HG02759 (cell line): ENCODE measurements around the gene MBNL1.

Source experiments
- ATAC-seq: cut with Tn5 transposase; IDR thresholded peaks from one replicate; pipeline ENCODE4 v1.9.1; 2021; ENCODE audit warnings: mild to moderate bottlenecking, moderate library complexity; ENCODE audit not compliant: unreplicated experiment

The MBNL1 gene

GRCh38 chr3:152252755-152253154 is 16.0 kb upstream of the MBNL1 start:
- ATAC-seq, result no peak

DNA sequence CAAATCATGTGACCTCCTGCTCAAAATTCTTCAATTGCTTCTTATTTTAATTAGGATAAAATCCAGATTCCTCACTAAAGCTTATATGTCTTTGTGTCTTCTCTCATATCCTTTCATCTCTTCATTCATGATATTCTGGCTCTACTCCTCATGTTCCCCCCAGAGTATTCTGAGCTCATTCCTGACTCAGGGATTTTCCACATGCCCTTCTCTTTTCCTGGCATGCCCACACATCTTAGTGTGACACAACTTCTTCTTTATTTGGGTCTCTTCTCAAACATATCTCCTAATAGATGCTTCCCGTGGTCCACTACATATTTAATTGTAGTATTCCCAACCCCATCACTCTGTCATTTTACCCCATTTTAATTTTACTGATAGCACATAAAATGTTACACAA is 15.2 kb upstream of the MBNL1 start:
- ATAC-seq, result no peak

DNA sequence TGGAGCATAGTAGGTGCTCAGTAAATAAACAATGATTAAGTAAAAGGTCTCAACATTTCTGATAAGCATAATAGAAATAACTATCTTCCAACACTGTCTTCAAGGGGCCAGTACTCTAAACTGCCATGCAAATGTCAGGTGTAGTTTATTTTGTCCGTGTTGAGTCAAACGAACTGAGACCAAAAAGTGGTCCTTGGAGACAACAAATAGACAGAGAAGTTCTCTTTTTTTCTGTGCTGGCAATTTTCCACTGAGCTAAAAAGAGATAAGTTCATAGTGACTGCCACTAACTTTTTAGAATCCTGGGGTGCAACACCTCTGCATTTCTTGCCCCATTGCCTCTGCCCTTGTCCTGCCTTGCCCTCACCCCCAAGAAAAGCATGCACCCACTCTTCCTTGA is 14.7 kb upstream of the MBNL1 start:
- no peak for ATAC-seq

GRCh38 chr3:152255290-152255689 is 13.4 kb upstream of the MBNL1 start:
- ATAC-seq, result no peak

GRCh38 chr3:152256851-152257562 is 11.7 kb upstream of the MBNL1 start:
- ATAC-seq, result peak; percentile 3

DNA sequence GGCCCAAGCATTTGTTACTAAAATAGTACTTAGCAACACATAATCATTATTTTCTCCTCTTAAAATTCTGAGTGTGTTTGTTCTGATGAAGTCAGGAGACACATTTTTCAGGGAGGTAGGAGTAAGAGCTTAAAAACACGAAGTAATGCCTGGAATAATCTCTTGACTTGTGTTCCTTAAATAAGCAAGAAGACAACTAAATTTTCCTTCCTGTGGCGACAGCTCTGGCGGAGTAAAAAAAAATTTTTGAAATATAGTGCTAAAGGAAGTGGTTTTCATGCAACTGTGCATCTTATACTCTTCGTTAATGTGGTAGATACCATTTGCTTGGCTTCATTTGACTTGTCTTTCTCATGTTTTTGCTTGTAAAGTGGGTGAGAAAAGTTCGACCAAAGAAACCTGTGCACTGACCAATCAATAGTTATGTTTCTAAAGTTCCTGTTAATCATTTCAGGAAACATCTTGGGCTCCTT is 11.1 kb upstream of the MBNL1 start:
- ATAC-seq, result peak; percentile 79

- ATAC-seq, result peak; percentile 58
These were observed 10.0 kb upstream of the MBNL1 start for GRCh38 chr3:152258448-152259393.

- no peak for ATAC-seq
These were observed 9.3 kb upstream of the MBNL1 start for GRCh38 chr3:152259468-152259867.

- ATAC-seq, result no peak
These were observed 8.7 kb upstream of the MBNL1 start for GRCh38 chr3:152260026-152260425.

GRCh38 chr3:152260529-152260928 is 8.2 kb upstream of the MBNL1 start:
- no peak for ATAC-seq

DNA sequence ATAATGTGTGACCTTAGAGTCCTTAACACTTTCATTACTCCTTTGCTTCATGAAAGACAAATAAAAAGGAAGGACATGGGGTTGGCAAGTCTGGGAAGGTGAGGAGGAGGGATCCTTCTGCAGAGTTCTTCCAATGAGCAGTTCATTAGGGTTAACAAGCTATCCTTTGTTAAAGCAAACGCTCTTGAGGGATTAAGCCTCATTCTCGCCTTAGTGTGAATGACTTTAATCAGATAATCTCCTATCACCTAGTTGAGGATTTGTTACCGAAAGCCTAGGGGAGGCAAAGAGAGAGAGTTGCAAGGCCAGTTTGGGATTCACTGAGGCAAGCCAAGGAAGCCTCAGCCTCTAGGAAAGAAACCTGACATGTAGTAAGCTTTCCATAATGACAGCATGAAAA is 7.4 kb upstream of the MBNL1 start:
- ATAC-seq, result no peak

DNA sequence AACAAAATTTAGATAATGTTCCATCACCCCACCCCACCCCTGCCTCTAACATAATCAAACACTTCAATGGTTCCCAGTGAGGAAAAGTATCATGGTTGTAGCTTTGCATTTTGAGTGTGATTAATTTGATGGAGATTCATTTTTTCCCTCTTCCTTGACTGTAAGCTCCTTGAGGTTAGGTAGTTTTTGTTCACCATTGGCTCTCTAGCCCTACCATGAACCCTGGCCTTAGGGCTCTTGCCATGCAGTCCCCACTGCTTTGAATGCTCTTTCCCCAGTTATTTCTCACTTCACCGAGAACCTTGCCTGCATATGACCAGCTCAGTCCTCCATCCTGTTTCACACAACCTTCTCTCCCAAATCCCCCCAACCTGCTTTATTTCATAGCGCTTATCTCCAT is 5.0 kb upstream of the MBNL1 start:
- no peak for ATAC-seq

DNA sequence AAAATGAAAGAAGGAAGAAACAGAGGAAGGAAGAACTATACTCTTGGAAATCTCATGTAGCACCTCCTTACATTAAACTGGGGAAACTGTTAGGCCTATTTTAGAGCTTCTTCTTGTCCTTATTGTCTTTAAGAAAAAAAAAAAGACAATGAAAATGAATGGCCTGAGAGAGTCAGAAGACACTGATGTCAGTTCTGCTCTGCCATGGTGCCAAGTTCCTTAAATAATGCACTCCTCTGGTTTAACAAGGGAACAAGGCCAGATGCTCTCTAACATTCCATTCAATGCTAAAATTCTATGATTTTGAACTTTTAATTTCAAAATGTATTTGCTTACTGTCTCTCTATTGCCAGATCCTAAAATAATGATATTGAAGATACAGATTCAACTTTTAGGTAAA is 4.4 kb upstream of the MBNL1 start:
- no peak for ATAC-seq

GRCh38 chr3:152266221-152266995 is 2.3 kb upstream of the MBNL1 start:
- ATAC-seq, result no peak

GRCh38 chr3:152267831-152268554 is 736 bp upstream of the MBNL1 start:
- no peak for ATAC-seq

- ATAC-seq, result peak; percentile 63
These were observed 514 bp downstream of the MBNL1 start for GRCh38 chr3:152269056-152269830.

- ATAC-seq, result no peak
These were observed 1.4 kb downstream of the MBNL1 start for GRCh38 chr3:152269831-152270734.

GRCh38 chr3:152270937-152271336 is 2.2 kb downstream of the MBNL1 start:
- ATAC-seq, result no peak
